Activated T-helper 2 cell treated with anti-CD3 and anti-CD28 coated beads, Interferon-gamma antibody, Interleukin-2, Interleukin-4, amounts not matched to agents 10 μg/mL and 5 μg/mL and 100 μg/mL, durations not matched to agents 14 hours and 24 hours and 36 hours (primary cell): Measurements from ENCODE around the gene SLC35A1. TPM values are rescaled to one million over a fixed set of nuclear protein-coding genes. Genes with fewer than 3 reads are reported as not detected.

Experiments
- DNase-seq: peaks from one replicate; pipeline ENCODE4 v3.0.0; 2021; ENCODE audit warnings: low spot score
- H3K27ac Mint-ChIP-seq: one replicate; pipeline ENCODE4 v1.8.0; 2021; ENCODE audit warnings: mixed read lengths
- H3K27me3 Mint-ChIP-seq: one replicate; pipeline ENCODE4 v1.8.0; 2021; ENCODE audit warnings: low read depth, mixed read lengths
- H3K36me3 Mint-ChIP-seq: one replicate; pipeline ENCODE4 v1.8.0; 2021; ENCODE audit warnings: low read depth, mixed read lengths
- H3K4me1 Mint-ChIP-seq: one replicate; pipeline ENCODE4 v1.8.0; 2021; ENCODE audit warnings: low read depth, mixed read lengths
- H3K4me3 Mint-ChIP-seq: one replicate; pipeline ENCODE4 v1.8.0; 2021; ENCODE audit warnings: low read depth, mild to moderate bottlenecking, moderate library complexity, mixed read lengths
- H3K9me3 Mint-ChIP-seq: one replicate; pipeline ENCODE4 v1.8.0; 2021; ENCODE audit warnings: mixed read lengths
- intact Hi-C: fragments of 100-400 bp; cut with micrococcal nuclease; formaldehyde crosslinking; loops from one replicate; pipeline ENCODE4 v1.15.1; 2023
- total RNA-seq: library from RNA; stranded (reverse); gene quantifications from 2 replicates; pipeline ENCODE4 v1.2.3, GENCODE V29; 2022

Gene SLC35A1
- 10.5 and 11.1 TPM in 2 replicates for total RNA-seq

- intact Hi-C loops = loop anchor here (1.0 to 5.0 kb wide), 6 partner anchors 64 to 318 kb away; partner anchors contain the start of genes AKIRIN2, ORC3, SMIM8 and ZNF292
- Mint-ChIP-seq H3K4me1 (peaks cover 7% of the 10 kb centered on the region), H3K27ac (peak within 1 kb of the TSS; percentile 88)
Observed at GRCh38 chr6:87472525-87473418, at the start of gene SLC35A1. Gene SLC35A1 (plus strand): TSS chr6:87472974. CDS start chr6:87473004, 30 bp downstream.

GRCh38 chr6:87426789-87427188 is 46.0 kb upstream of the SLC35A1 start:
- intact Hi-C loops = no loop called here
- no peak for DNase-seq
- Mint-ChIP-seq H3K27me3 (peaks cover 7% of the 10 kb centered on the region), H3K4me1 (no peaks in the 10 kb centered on the region), H3K9me3 (no peaks in the 10 kb centered on the region), H3K36me3 (no peaks in the 10 kb centered on the region), H3K4me3 (no peak overlapping the region), H3K27ac (no peak overlapping the region)

More at GRCh38 chr6:87472525-87473418, at the start of gene SLC35A1:
- H3K4me3 Mint-ChIP-seq = peak within 1 kb of the TSS; percentile 88
- no peaks in the 10 kb centered on the region for H3K9me3 Mint-ChIP-seq
- H3K27me3 Mint-ChIP-seq = peaks cover 8% of the 10 kb centered on the region
- no peaks in the 10 kb centered on the region for H3K36me3 Mint-ChIP-seq
- DNase-seq = peak; percentile 79

- H3K27me3 Mint-ChIP-seq = peaks cover 7% of the 10 kb centered on the region
- H3K4me1 Mint-ChIP-seq = no peaks in the 10 kb centered on the region
- H3K36me3 Mint-ChIP-seq = no peaks in the 10 kb centered on the region
- no peak overlapping the region for H3K27ac Mint-ChIP-seq
- no peak for DNase-seq
- H3K4me3 Mint-ChIP-seq = no peak overlapping the region
- intact Hi-C loops = no loop called here
- H3K9me3 Mint-ChIP-seq = no peaks in the 10 kb centered on the region
Observed at GRCh38 chr6:87430499-87430898, 42.3 kb upstream of the SLC35A1 start.

- Mint-ChIP-seq H3K27ac (no peak overlapping the region), H3K4me1 (no peaks in the 10 kb centered on the region)
Observed at GRCh38 chr6:87431263-87431662, 41.5 kb upstream of the SLC35A1 start.

GRCh38 chr6:87436435-87436834 is 36.3 kb upstream of the SLC35A1 start:
- intact Hi-C loops = no loop called here
- no peaks in the 10 kb centered on the region for H3K9me3 Mint-ChIP-seq
- peak; percentile 38 for DNase-seq
- no peaks in the 10 kb centered on the region for H3K36me3 Mint-ChIP-seq
- no peaks in the 10 kb centered on the region for H3K4me1 Mint-ChIP-seq
- peaks cover 4% of the 10 kb centered on the region for H3K27me3 Mint-ChIP-seq
- H3K27ac Mint-ChIP-seq = no peak overlapping the region
- no peak overlapping the region for H3K4me3 Mint-ChIP-seq

More at GRCh38 chr6:87431263-87431662, 41.5 kb upstream of the SLC35A1 start:
- Mint-ChIP-seq H3K27me3 (peaks cover 7% of the 10 kb centered on the region), H3K9me3 (no peaks in the 10 kb centered on the region), H3K36me3 (no peaks in the 10 kb centered on the region), H3K4me3 (no peak overlapping the region)
- DNase-seq = no peak
- intact Hi-C loops = no loop called here

GRCh38 chr6:87441711-87442110 is 31.1 kb upstream of the SLC35A1 start:
- no peaks in the 10 kb centered on the region for H3K4me1 Mint-ChIP-seq
- H3K27ac Mint-ChIP-seq = no peak overlapping the region

GRCh38 chr6:87444362-87444761 is 28.4 kb upstream of the SLC35A1 start:
- Mint-ChIP-seq H3K9me3 (no peaks in the 10 kb centered on the region), H3K36me3 (no peaks in the 10 kb centered on the region), H3K27ac (no peak overlapping the region), H3K4me1 (no peaks in the 10 kb centered on the region), H3K27me3 (peaks cover 8% of the 10 kb centered on the region), H3K4me3 (no peak overlapping the region)
- no peak for DNase-seq
- intact Hi-C loops = no loop called here

More at GRCh38 chr6:87441711-87442110, 31.1 kb upstream of the SLC35A1 start:
- DNase-seq = no peak
- Mint-ChIP-seq H3K36me3 (no peaks in the 10 kb centered on the region), H3K9me3 (no peaks in the 10 kb centered on the region), H3K27me3 (peaks cover 6% of the 10 kb centered on the region), H3K4me3 (no peak overlapping the region)
- intact Hi-C loops = no loop called here

- no peak for DNase-seq
- H3K4me1 Mint-ChIP-seq = no peaks in the 10 kb centered on the region
- no peak overlapping the region for H3K4me3 Mint-ChIP-seq
- intact Hi-C loops = no loop called here
- H3K9me3 Mint-ChIP-seq = no peaks in the 10 kb centered on the region
- H3K36me3 Mint-ChIP-seq = no peaks in the 10 kb centered on the region
- no peak overlapping the region for H3K27ac Mint-ChIP-seq
- peaks cover 45% of the 10 kb centered on the region for H3K27me3 Mint-ChIP-seq
Observed at GRCh38 chr6:87465051-87465450, 7.7 kb upstream of the SLC35A1 start.

- Mint-ChIP-seq H3K27ac (peak overlapping the region; percentile 88), H3K9me3 (no peaks in the 10 kb centered on the region), H3K4me3 (peak overlapping the region; percentile 88), H3K36me3 (peaks cover 6% of the 10 kb centered on the region), H3K4me1 (peaks cover 7% of the 10 kb centered on the region), H3K27me3 (peaks cover 3% of the 10 kb centered on the region)
- DNase-seq = no peak
- intact Hi-C loops = loop anchor here (2.0 to 5.0 kb wide), 3 partner anchors 81 to 319 kb away; partner anchors contain the start of genes AKIRIN2 and ZNF292
Observed at GRCh38 chr6:87473419-87473903, 687 bp downstream of the SLC35A1 start.

GRCh38 chr6:87481931-87482330 is 9.2 kb downstream of the SLC35A1 start:
- Mint-ChIP-seq H3K4me1 (peaks cover 2% of the 10 kb centered on the region), H3K9me3 (no peaks in the 10 kb centered on the region), H3K27ac (no peak overlapping the region), H3K36me3 (peaks cover 24% of the 10 kb centered on the region), H3K4me3 (no peak overlapping the region), H3K27me3 (no peaks in the 10 kb centered on the region)
- intact Hi-C loops = no loop called here
- no peak for DNase-seq

GRCh38 chr6:87482366-87482765 is 9.6 kb downstream of the SLC35A1 start:
- peaks cover 2% of the 10 kb centered on the region for H3K4me1 Mint-ChIP-seq
- DNase-seq = no peak
- no peak overlapping the region for H3K4me3 Mint-ChIP-seq
- H3K9me3 Mint-ChIP-seq = no peaks in the 10 kb centered on the region
- H3K27me3 Mint-ChIP-seq = no peaks in the 10 kb centered on the region
- intact Hi-C loops = no loop called here
- peaks cover 24% of the 10 kb centered on the region for H3K36me3 Mint-ChIP-seq
- no peak overlapping the region for H3K27ac Mint-ChIP-seq

- Mint-ChIP-seq H3K27me3 (no peaks in the 10 kb centered on the region), H3K4me1 (peaks cover 2% of the 10 kb centered on the region), H3K4me3 (no peak overlapping the region), H3K27ac (no peak overlapping the region), H3K9me3 (no peaks in the 10 kb centered on the region), H3K36me3 (peaks cover 18% of the 10 kb centered on the region)
- DNase-seq = no peak
- intact Hi-C loops = no loop called here
Observed at GRCh38 chr6:87483929-87484328, 11.2 kb downstream of the SLC35A1 start.

GRCh38 chr6:87484491-87484890 is 11.7 kb downstream of the SLC35A1 start:
- Mint-ChIP-seq H3K27me3 (no peaks in the 10 kb centered on the region), H3K4me3 (no peak overlapping the region), H3K9me3 (no peaks in the 10 kb centered on the region), H3K36me3 (peaks cover 17% of the 10 kb centered on the region), H3K27ac (no peak overlapping the region), H3K4me1 (peaks cover 2% of the 10 kb centered on the region)
- intact Hi-C loops = no loop called here
- no peak for DNase-seq
